K562 (cell line): ENCODE data around the gene ARL5C. TPM values are rescaled to one million over a fixed set of nuclear protein-coding genes. Genes with fewer than 3 reads are reported as not detected.

Experiments used
- ATAC-seq: fragments of 200-7000 bp; cut with Tn5 transposase; 3 replicates; pipeline ENCODE4 v1.9.1; 2020; ENCODE audit warnings: moderate library complexity
- BruUV-seq: library from RNA; stranded (reverse); fragments of 400-500 nt; replicated peaks from 2 replicates; lab custom pipeline; 2021; lab: Mats Ljungman, UMichigan
- CTCF ChIA-PET: fragments of 300-600 bp; formaldehyde crosslinking; extraction: SDS; loops from one replicate; lab custom pipeline; 2021; ENCODE audit warnings: low intra/inter-chr PET ratio; lab: Yijun Ruan, JAX
- POLR2A ChIA-PET: fragments of 300-600, 350-650 bp; sonication (Branson Sonifier 250); formaldehyde crosslinking; extraction: SDS; loops from one replicate; lab custom pipeline; 2021; ENCODE audit warnings: antibody characterized with exemption, inconsistent platforms; lab: Yijun Ruan, JAX
- DNase-seq, 4 experiments: peaks; one replicate each; pipeline versions ENCODE4 v3.0.0 to v3.0.0-alpha.2; 2011 to 2018; ENCODE audit warnings: low spot score in 3 of 4, mixed read lengths in 3 of 4; ENCODE audit errors: extremely low read depth in 1 of 4
- FAIRE-seq: peaks from 2 replicates; lab custom pipeline; 2011; peaks lifted over from hg19 to GRCh38; lab: Jason Lieb, UNC
- H2AFZ ChIP-seq: 2 replicates; pipeline ENCODE4 v1.6.0; 2011; ENCODE audit warnings: low read depth, low read length, control low read depth, inconsistent platforms
- H3K27ac ChIP-seq: fragments of 200-600 bp; 3 replicates; pipeline ENCODE4 v1.8.0; 2011; ENCODE audit warnings: low read depth, mild to moderate bottlenecking, control low read depth, inconsistent platforms, low read length, moderate library complexity, mixed read lengths; ENCODE audit errors: extremely low read depth
- H3K27me3 ChIP-seq, 2 experiments: fragments of 300-600 bp in 1 of 2; 2 replicates in 1 of 2; 3 replicates in 1 of 2; pipeline versions ENCODE4 v1.6.0 to v1.8.0; 2011; ENCODE audit warnings: inconsistent platforms in 2 of 2, low read length in 2 of 2, mild to moderate bottlenecking in 1 of 2, mixed read lengths in 1 of 2, moderate library complexity in 1 of 2; ENCODE audit not compliant: control insufficient read depth in 2 of 2, insufficient read depth in 2 of 2
- H3K36me3 ChIP-seq: fragments of 300-600 bp; 3 replicates; pipeline ENCODE4 v1.8.0; 2011; ENCODE audit warnings: mild to moderate bottlenecking, low read length, inconsistent platforms; ENCODE audit not compliant: control insufficient read depth, insufficient read depth
- H3K4me1 ChIP-seq, 2 experiments: fragments of 200-600 bp in 1 of 2; replicated peaks in 1 of 2; 2 replicates in 1 of 2; 3 replicates in 1 of 2; pipeline versions ENCODE4 v1.5.1 to v1.8.0; 2011; ENCODE audit warnings: inconsistent platforms in 2 of 2, low read length in 2 of 2, mild to moderate bottlenecking in 1 of 2, mixed read lengths in 1 of 2, moderate library complexity in 1 of 2; ENCODE audit not compliant: control insufficient read depth in 2 of 2, insufficient read depth in 2 of 2
- H3K4me2 ChIP-seq: 2 replicates; pipeline ENCODE4 v1.6.1; 2011; ENCODE audit warnings: low read length, control low read depth, inconsistent platforms, mixed read lengths; ENCODE audit not compliant: insufficient read depth
- H3K4me3 ChIP-seq: fragments of 200-600 bp; sonication (generic), shearing (Covaris generic); 2 replicates; pipeline ENCODE4 v1.5.1; 2016; ENCODE audit warnings: control low read depth, inconsistent platforms
- H3K79me2 ChIP-seq: fragments of 200-600 bp; 3 replicates; pipeline ENCODE4 v1.8.0; 2011; ENCODE audit warnings: low read length, inconsistent platforms; ENCODE audit not compliant: control insufficient read depth, insufficient read depth
- H3K9ac ChIP-seq, 2 experiments: 2 replicates each; pipeline versions ENCODE4 v1.6.0 to v1.6.1; 2011; ENCODE audit warnings: low read depth in 2 of 2, low read length in 2 of 2, control low read depth in 1 of 2, inconsistent platforms in 1 of 2, mild to moderate bottlenecking in 1 of 2, mixed read lengths in 1 of 2; ENCODE audit not compliant: insufficient read depth in 1 of 2
- H3K9me1 ChIP-seq: one replicate; pipeline ENCODE4 v1.6.0; 2011; ENCODE audit warnings: inconsistent platforms, mild to moderate bottlenecking, low read length, moderate library complexity; ENCODE audit not compliant: control insufficient read depth, insufficient read depth
- H3K9me3 ChIP-seq: replicated peaks from 2 replicates; pipeline ENCODE4 v1.5.1; 2011; ENCODE audit warnings: low read depth, low read length, inconsistent platforms; ENCODE audit not compliant: control insufficient read depth, insufficient read depth
- H4K20me1 ChIP-seq: replicated peaks from 2 replicates; pipeline ENCODE4 v1.6.1; 2011; ENCODE audit warnings: low read length, inconsistent platforms, mixed read lengths; ENCODE audit not compliant: control insufficient read depth, insufficient read depth
- IFI16 ChIP-seq: fragments of 250-450 bp; sonication (Bioruptor Pico); IDR thresholded peaks from 2 replicates; pipeline ENCODE4 v2.1.2; 2022; ENCODE audit warnings: mild to moderate bottlenecking, inconsistent platforms
- IRF2 ChIP-seq: sonication (generic); formaldehyde crosslinking; IDR thresholded peaks from 2 replicates; pipeline ENCODE4 v1.8.1; 2022; ENCODE audit warnings: mild to moderate bottlenecking, missing genetic modification reagents
- RBM34 ChIP-seq: fragments of 200-400 bp; formaldehyde crosslinking; IDR thresholded peaks from 2 replicates; pipeline ENCODE4 v1.6.1; 2018; ENCODE audit warnings: low read length, borderline replicate concordance; ENCODE audit not compliant: insufficient read depth
- RFX7 ChIP-seq: fragments of 250-450 bp; sonication (Bioruptor Pico); IDR thresholded peaks from 2 replicates; pipeline ENCODE4 v1.5.1; 2021; ENCODE audit warnings: mild to moderate bottlenecking
- ZFP36 ChIP-seq: fragments of 150-350 bp; IDR thresholded peaks from 2 replicates; pipeline ENCODE4 v1.6.1; 2018; ENCODE audit warnings: low read length, low read depth; ENCODE audit not compliant: partially characterized antibody
- ZNF76 ChIP-seq: fragments of 250-450 bp; sonication (Bioruptor Pico); IDR thresholded peaks from 2 replicates; pipeline ENCODE4 v1.4.0; 2020; ENCODE audit warnings: mild to moderate bottlenecking, moderate library complexity, borderline replicate concordance
- WGBS: fragments of 100-300 bp; shearing (Covaris generic); methylation state at CpG from one replicate; pipeline ENCODE4 v1.1.6; 2016; ENCODE audit warnings: low coverage, mixed read lengths; ENCODE audit not compliant: insufficient coverage; ENCODE audit errors: missing lambda C conversion rate; 5-methylcytosine and 5-hydroxymethylcytosine counted together
- in situ Hi-C: fragments of 300-500 bp; cut with MboI; formaldehyde crosslinking; loops from 4 replicates; pipeline ENCODE4 v1.15.0; 2018; ENCODE audit warnings: inconsistent platforms, mixed read lengths
- intact Hi-C: fragments of 100-400 bp; cut with micrococcal nuclease; formaldehyde crosslinking; loops from 2 replicates; pipeline ENCODE4 v1.14.2; 2022
- polyA plus RNA-seq, 8 experiments: library from polyadenylated mRNA; depleted of rRNA in 4 of 8; stranded (reverse) in 5 of 8; unstranded in 3 of 8; fragments of >200 nt; fragmentation: Nextera tagmentation in 2 of 8; fragmentation: Illumina TruSeq in 1 of 8; extraction: Ambion mirVana in 2 of 8; extraction: Trizol in 1 of 8; gene quantifications; 2 replicates each; pipeline versions ENCODE4 v1.2.1 to v1.2.3, GENCODE V29; 2011 to 2014; ENCODE audit warnings: inconsistent platforms in 1 of 8, missing spikeins in 1 of 8
- total RNA-seq, 7 experiments: library from RNA; depleted of rRNA in 6 of 7; stranded (reverse); fragments of >200 nt in 6 of 7; fragmentation: Illumina TruSeq in 2 of 7; extraction: Trizol in 2 of 7; gene quantifications; 2 replicates each; pipeline versions ENCODE4 v1.2.1 to v1.2.3, GENCODE V29; 2011 to 2021; ENCODE audit warnings: low replicate concordance in 1 of 7
- TF ChIP-seq, protein P1 (sequence below): fragments of 150-350 bp; conservative IDR thresholded peaks from 2 replicates; pipeline ENCODE4 v1.6.1; 2014; ENCODE audit warnings: low read length

ARL5C gene
- total and polyA plus RNA-seq, 9 of the 15 experiments (the other 6 are each of a cell fraction or from before 2014, with no cell fraction given): not detected

DNA sequence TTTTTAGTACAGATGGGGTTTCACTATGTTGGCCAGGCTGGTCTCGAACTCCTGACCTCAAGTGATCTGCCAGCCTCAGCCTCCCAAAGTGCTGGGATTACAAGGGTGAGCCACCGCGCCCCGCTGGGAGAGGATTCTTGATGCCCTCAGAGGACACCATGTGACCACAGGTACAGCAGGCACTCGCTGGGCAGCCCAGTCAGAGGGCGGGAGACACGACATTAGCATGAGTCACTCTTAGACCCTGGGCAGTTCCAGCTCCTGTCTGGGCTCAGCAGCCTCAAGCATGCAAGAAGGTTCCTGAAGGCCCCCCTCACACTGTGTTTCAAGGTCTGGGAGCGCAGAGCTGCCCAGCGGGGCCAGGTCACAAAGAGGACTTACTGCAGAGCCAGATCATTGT, 47.9 kb upstream of the ARL5C start:
- ATAC-seq (peak; percentile 20), FAIRE-seq (no peak), DNase-seq (no peak)
- in situ Hi-C loops: no loop called here
- no peaks in the 10 kb centered on the region for H4K20me1 ChIP-seq
- no peak overlapping the region for H3K4me2 ChIP-seq
- peaks cover 0 to 26% of the 10 kb centered on the region in 2 experiments; a peak in 3 of 5 replicates for H3K4me1 ChIP-seq
- 28% methylated on average over 9 of the region's 9 CpGs for WGBS
- CTCF ChIA-PET: no interaction called here
- BruUV-seq: no TSS peak
- no peaks in the 10 kb centered on the region for H3K79me2 ChIP-seq
- intact Hi-C loops: no loop called here
- peaks cover 4% of the 10 kb centered on the region for H3K9me1 ChIP-seq
- H3K36me3 ChIP-seq: no peaks in the 10 kb centered on the region
- no peaks in the 10 kb centered on the region for H3K9me3 ChIP-seq
- H3K9ac ChIP-seq: 0 out of 4 replicates have a peak overlapping the region, but pooled peaks of 1 of the 2 experiments have one; percentile 17
- no peak overlapping the region for H3K4me3 ChIP-seq
- POLR2A ChIA-PET: no interaction called here
- TF ChIP-seq ZNF76 (CRISPR knock-in tag) (no peak), IRF2 (CRISPR knock-in tag) (no peak), ZFP36 (no peak), RFX7 (CRISPR knock-in tag) (no peak), IFI16 (CRISPR knock-in tag) (no peak), RBM34 (no peak)
- TF ChIP-seq, protein P1, sequence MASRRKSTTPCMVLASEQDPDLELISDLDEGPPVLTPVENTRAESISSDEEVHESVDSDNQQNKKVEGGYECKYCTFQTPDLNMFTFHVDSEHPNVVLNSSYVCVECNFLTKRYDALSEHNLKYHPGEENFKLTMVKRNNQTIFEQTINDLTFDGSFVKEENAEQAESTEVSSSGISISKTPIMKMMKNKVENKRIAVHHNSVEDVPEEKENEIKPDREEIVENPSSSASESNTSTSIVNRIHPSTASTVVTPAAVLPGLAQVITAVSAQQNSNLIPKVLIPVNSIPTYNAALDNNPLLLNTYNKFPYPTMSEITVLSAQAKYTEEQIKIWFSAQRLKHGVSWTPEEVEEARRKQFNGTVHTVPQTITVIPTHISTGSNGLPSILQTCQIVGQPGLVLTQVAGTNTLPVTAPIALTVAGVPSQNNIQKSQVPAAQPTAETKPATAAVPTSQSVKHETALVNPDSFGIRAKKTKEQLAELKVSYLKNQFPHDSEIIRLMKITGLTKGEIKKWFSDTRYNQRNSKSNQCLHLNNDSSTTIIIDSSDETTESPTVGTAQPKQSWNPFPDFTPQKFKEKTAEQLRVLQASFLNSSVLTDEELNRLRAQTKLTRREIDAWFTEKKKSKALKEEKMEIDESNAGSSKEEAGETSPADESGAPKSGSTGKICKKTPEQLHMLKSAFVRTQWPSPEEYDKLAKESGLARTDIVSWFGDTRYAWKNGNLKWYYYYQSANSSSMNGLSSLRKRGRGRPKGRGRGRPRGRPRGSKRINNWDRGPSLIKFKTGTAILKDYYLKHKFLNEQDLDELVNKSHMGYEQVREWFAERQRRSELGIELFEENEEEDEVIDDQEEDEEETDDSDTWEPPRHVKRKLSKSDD: no peak
- no peak overlapping the region for H3K27ac ChIP-seq
- no peak overlapping the region for H2AFZ ChIP-seq
- H3K27me3 ChIP-seq: peaks cover 4 to 58% of the 10 kb centered on the region in 2 experiments; a peak in 3 of 5 replicates
